ENCODE measurements around the gene CRYBA2.
A peak's percentile ranks its signal among the peaks of the same experiment; 100 is the strongest.

Gene CRYBA2

DNA sequence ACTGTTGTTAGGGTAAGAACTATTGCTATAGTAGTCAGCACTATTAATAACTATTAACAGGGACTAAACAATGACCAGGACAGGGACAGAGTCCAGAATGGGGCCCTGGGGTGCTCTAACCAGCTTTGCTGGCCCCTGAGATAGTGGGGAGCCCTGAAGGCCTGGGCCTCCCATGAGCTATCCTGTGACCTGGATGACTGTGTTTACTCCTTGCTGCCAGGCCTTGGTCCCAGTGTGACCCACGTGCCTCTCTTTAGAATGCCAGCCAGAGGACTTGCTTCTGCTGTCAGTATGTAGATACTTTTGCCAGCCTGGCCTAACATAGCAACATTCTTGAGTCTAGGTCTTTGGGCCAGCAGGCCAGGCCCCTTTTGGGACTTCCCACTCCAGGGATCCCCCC lies 22.3 kb downstream of the CRYBA2 start:
- H3K4me3 ChIP-seq (ENCODE audit: low read length), result no peak overlapping the region
- peaks cover 68% of the 10 kb centered on the region for H3K27me3 ChIP-seq (ENCODE audit: control insufficient read depth, insufficient read depth, low read length)

DNA sequence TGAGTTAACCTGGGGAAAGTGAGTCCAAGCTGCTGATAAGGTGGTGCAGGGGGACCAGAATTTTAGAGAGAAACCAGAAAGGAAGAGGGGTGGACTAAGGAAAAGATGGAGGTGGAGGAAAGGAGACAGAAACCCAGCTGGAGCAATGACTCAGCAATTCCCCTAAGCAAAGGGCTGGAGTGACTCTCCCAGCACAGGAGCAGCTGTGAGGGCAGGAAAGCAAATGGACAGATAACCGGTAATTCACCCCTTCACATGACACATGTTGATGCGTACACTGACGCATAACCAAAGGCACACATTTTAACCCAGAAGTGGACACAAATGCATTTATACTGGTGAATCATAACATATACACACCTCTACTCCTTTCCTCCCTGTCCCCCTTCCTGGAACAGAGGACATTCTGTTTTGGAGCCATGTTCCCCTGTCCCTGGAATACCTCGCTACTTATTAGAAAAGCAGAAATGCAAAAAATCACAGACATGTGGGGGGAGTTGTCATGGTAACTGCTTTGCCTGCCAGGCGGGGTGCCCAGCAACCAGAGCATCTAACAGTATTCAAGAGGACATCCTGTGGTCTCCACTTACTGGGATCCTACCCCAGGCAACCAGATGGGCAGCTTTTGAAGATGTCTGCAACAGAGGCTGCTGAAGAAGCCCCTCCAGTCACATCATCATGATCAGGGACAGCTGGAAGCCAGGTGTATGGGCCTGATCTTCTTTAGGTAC lies 29.0 kb downstream of the CRYBA2 start:
- Histone ChIP-seq H3K27me3 (ENCODE audit: control insufficient read depth, insufficient read depth, low read length) (peaks cover 57% of the 10 kb centered on the region), H3K9ac (ENCODE audit: low read length) (peak overlapping the region; percentile 17), H3K27ac (ENCODE audit: low read length) (no peak overlapping the region), H3K4me3 (ENCODE audit: low read length) (peak overlapping the region; percentile 67), H3K9me3 (ENCODE audit: control insufficient read depth, low read depth, low read length) (no peaks in the 10 kb centered on the region), H3K4me1 (ENCODE audit: control insufficient read depth, low read depth, low read length) (peaks cover 18% of the 10 kb centered on the region), H3K36me3 (ENCODE audit: control insufficient read depth, low read depth, low read length) (no peaks in the 10 kb centered on the region)

More for the DNA sequence above, 22.3 kb downstream of the CRYBA2 start:
- no peaks in the 10 kb centered on the region for H3K9me3 ChIP-seq (ENCODE audit: control insufficient read depth, low read depth, low read length)
- H3K9ac ChIP-seq (ENCODE audit: low read length), result no peak overlapping the region
- no peaks in the 10 kb centered on the region for H3K36me3 ChIP-seq (ENCODE audit: control insufficient read depth, low read depth, low read length)
- no peaks in the 10 kb centered on the region for H3K4me1 ChIP-seq (ENCODE audit: control insufficient read depth, low read depth, low read length)
- H3K27ac ChIP-seq (ENCODE audit: low read length), result no peak overlapping the region

- Histone ChIP-seq H3K9me3 (ENCODE audit: control insufficient read depth, low read depth, low read length) (no peaks in the 10 kb centered on the region), H3K27ac (ENCODE audit: low read length) (no peak overlapping the region), H3K4me3 (ENCODE audit: low read length) (peak overlapping the region; percentile 67), H3K9ac (ENCODE audit: low read length) (peak overlapping the region; percentile 31), H3K4me1 (ENCODE audit: control insufficient read depth, low read depth, low read length) (peaks cover 18% of the 10 kb centered on the region), H3K27me3 (ENCODE audit: control insufficient read depth, insufficient read depth, low read length) (peaks cover 60% of the 10 kb centered on the region), H3K36me3 (ENCODE audit: control insufficient read depth, low read depth, low read length) (no peaks in the 10 kb centered on the region)
These were observed 29.6 kb downstream of the CRYBA2 start for GRCh38 chr2:218963601-218964000.

DNA sequence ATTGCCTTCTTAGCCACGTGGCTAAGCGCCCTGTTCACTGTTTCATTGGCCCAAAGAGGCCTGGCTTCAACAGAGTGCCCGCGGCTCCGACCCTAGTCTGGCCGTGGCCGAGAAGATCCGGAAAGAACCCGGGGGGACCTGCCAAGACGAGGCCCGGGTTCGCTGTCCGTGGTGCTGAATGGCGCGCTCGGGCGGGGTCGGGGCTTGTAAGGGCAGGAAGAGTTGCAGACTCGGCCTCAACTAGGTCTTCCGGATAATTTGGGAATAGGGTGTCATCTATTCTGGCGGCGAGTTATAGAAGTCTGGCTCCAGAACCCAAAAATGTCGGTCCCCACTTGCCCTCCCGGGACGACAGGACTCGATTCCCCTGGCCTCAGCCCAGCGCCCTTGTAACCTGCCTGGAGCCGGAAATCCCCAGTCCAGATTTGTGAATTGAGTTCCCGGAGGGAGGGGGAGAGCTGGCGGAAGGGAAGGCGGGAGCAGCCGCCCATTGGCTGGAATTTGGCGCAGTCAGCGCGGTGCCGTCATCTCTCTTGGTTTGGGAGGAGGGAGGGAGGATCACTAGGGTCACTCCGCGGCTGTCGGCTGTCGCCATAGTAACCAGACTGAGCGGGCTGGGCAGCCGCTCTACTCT lies 30.2 kb downstream of the CRYBA2 start:
- no peak overlapping the region for H3K27ac ChIP-seq (ENCODE audit: low read length)
- H3K9ac ChIP-seq (ENCODE audit: low read length), result no peak overlapping the region
- H3K4me3 ChIP-seq (ENCODE audit: low read length), result peak overlapping the region; percentile 67
- no peaks in the 10 kb centered on the region for H3K36me3 ChIP-seq (ENCODE audit: control insufficient read depth, low read depth, low read length)
- H3K9me3 ChIP-seq (ENCODE audit: control insufficient read depth, low read depth, low read length), result no peaks in the 10 kb centered on the region
- peaks cover 18% of the 10 kb centered on the region for H3K4me1 ChIP-seq (ENCODE audit: control insufficient read depth, low read depth, low read length)
- H3K27me3 ChIP-seq (ENCODE audit: control insufficient read depth, insufficient read depth, low read length), result peaks cover 60% of the 10 kb centered on the region

DNA sequence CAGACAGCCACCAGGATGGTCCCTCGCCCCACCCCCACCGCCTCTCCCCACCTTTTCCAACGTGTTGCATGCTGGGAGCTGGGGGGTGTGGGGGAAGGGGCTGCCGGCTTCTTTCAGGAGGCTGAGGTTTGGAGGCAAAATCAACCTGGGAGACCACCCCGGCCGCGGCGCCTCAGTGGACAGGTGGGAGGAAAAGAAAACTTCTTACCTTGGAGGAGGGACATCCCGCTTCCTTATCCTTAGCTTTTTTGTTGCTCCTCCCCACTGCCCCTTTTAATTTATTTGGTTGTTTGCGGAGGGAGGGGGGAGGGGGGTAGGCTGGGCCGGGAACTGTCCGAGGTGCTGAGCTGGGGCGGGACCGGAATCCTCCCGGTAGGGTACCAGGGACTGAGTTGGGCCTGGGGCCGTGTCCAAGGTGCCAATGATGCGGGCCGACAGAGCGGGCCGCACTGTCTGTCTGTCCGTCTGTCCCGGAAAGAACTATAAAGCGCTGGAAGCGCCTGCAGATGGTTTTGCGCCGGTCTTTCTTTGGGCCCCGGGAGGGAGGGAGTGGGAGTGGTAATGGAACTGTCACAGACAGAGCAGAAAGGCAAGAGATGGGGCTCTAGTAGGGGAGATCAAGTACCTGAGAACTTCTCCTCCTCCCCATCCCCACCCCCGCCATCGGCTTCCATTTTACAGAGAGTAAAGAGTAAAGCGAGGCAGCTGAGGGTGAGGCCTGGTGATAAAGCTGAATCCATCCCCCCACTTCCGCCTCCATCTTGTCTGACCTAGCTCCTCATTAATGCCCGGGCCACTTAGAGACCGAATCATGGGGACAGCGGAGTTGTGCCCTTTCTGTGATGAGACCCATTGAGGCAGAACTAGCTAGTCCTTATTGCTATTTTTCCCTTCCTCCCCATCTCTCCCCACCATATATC lies 31.3 kb downstream of the CRYBA2 start:
- Histone ChIP-seq H3K4me3 (ENCODE audit: low read length) (peak overlapping the region; percentile 0), H3K27me3 (ENCODE audit: control insufficient read depth, insufficient read depth, low read length) (peaks cover 63% of the 10 kb centered on the region), H3K27ac (ENCODE audit: low read length) (no peak overlapping the region), H3K9ac (ENCODE audit: low read length) (no peak overlapping the region), H3K4me1 (ENCODE audit: control insufficient read depth, low read depth, low read length) (peaks cover 18% of the 10 kb centered on the region), H3K9me3 (ENCODE audit: control insufficient read depth, low read depth, low read length) (no peaks in the 10 kb centered on the region), H3K36me3 (ENCODE audit: control insufficient read depth, low read depth, low read length) (no peaks in the 10 kb centered on the region)

DNA sequence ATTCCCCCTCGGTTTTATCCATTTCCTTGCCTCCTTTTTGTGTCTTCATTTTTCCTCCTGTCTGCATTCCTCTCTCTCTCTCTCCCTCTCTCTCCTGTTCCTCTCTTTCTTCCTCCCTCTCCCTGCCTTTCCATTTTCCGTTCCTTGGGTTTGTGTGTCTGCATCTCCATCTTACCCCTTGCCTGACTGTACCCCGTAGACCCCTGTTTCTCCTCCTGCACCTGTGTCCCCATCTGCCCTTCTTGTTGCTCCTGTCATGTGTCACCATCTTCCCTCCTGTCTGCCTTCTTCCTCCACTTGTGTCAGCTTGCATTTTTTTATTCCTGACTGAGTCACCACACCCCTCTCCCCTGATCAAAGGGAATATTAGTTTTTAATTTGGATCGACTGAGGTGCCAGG lies 32.0 kb downstream of the CRYBA2 start:
- Histone ChIP-seq H3K27ac (ENCODE audit: low read length) (no peak overlapping the region), H3K27me3 (ENCODE audit: control insufficient read depth, insufficient read depth, low read length) (peaks cover 69% of the 10 kb centered on the region), H3K4me1 (ENCODE audit: control insufficient read depth, low read depth, low read length) (peaks cover 18% of the 10 kb centered on the region), H3K9ac (ENCODE audit: low read length) (no peak overlapping the region), H3K36me3 (ENCODE audit: control insufficient read depth, low read depth, low read length) (no peaks in the 10 kb centered on the region), H3K9me3 (ENCODE audit: control insufficient read depth, low read depth, low read length) (no peaks in the 10 kb centered on the region), H3K4me3 (ENCODE audit: low read length) (peak overlapping the region; percentile 0)

DNA sequence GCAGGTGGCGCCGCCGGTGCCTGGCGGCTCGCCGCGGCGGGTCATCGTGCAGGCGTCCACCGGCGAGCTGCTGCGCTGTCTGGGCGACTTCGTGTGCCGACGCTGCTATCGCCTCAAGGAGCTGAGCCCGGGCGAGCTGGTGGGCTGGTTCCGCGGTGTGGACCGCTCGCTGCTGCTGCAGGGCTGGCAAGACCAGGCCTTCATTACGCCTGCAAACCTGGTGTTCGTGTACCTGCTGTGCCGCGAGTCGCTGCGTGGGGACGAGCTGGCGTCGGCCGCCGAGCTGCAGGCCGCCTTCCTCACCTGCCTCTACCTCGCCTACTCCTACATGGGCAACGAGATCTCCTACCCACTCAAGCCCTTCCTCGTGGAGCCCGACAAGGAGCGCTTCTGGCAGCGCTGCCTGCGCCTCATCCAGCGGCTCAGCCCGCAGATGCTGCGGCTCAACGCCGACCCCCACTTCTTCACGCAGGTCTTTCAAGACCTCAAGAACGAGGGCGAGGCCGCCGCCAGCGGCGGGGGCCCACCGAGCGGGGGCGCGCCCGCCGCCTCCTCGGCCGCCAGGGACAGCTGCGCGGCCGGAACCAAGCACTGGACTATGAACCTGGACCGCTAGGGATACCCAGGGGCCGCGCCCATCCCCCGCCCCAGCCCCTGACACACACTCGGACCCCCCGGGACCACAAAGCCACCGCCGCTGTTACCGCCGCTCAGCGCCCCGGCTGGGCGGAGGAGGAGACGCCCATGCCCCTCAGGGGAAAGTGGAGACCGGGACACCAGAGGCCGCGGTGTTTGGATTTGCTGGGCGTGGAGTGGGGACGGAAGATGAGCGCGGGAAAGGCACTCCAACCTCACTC lies 32.7 kb downstream of the CRYBA2 start:
- Histone ChIP-seq H3K27ac (ENCODE audit: low read length) (no peak overlapping the region), H3K4me3 (ENCODE audit: low read length) (peak overlapping the region; percentile 0), H3K4me1 (ENCODE audit: control insufficient read depth, low read depth, low read length) (peaks cover 18% of the 10 kb centered on the region), H3K27me3 (ENCODE audit: control insufficient read depth, insufficient read depth, low read length) (peaks cover 71% of the 10 kb centered on the region), H3K36me3 (ENCODE audit: control insufficient read depth, low read depth, low read length) (no peaks in the 10 kb centered on the region), H3K9me3 (ENCODE audit: control insufficient read depth, low read depth, low read length) (no peaks in the 10 kb centered on the region), H3K9ac (ENCODE audit: low read length) (no peak overlapping the region)

DNA sequence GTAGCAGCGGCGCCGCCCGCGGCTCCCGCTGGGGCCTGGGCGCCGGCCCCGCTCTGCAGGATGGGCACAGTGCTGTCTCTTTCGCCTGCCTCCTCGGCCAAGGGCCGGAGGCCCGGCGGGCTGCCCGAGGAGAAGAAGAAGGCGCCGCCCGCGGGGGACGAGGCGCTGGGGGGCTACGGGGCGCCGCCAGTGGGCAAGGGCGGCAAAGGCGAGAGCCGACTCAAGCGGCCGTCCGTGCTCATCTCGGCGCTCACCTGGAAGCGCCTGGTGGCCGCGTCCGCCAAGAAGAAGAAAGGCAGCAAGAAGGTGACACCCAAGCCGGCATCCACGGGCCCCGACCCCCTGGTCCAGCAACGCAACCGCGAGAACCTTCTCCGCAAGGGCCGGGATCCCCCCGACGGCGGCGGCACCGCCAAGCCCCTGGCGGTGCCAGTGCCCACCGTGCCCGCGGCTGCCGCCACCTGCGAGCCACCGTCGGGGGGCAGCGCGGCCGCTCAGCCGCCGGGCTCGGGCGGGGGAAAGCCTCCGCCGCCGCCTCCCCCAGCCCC lies 33.4 kb downstream of the CRYBA2 start:
- Histone ChIP-seq H3K9me3 (ENCODE audit: control insufficient read depth, low read depth, low read length) (no peaks in the 10 kb centered on the region), H3K27me3 (ENCODE audit: control insufficient read depth, insufficient read depth, low read length) (peaks cover 76% of the 10 kb centered on the region), H3K4me3 (ENCODE audit: low read length) (peak overlapping the region; percentile 61), H3K27ac (ENCODE audit: low read length) (no peak overlapping the region), H3K9ac (ENCODE audit: low read length) (no peak overlapping the region), H3K36me3 (ENCODE audit: control insufficient read depth, low read depth, low read length) (no peaks in the 10 kb centered on the region), H3K4me1 (ENCODE audit: control insufficient read depth, low read depth, low read length) (peaks cover 18% of the 10 kb centered on the region)

GRCh38 chr2:218959141-218959731 lies 34.0 kb downstream of the CRYBA2 start, which contains the start of gene CDK5R2:
Gene CDK5R2, plus strand, starts transcription at chr2:218959666. Its CDS starts 155 bp downstream, at chr2:218959821.
- H3K27ac ChIP-seq (ENCODE audit: low read length), result no peak within 1 kb of the TSS
- H3K9me3 ChIP-seq (ENCODE audit: control insufficient read depth, low read depth, low read length), result no peaks in the 10 kb centered on the region
- no peak within 1 kb of the TSS for H3K9ac ChIP-seq (ENCODE audit: low read length)
- peak within 1 kb of the TSS; percentile 61 for H3K4me3 ChIP-seq (ENCODE audit: low read length)
- no peaks in the 10 kb centered on the region for H3K36me3 ChIP-seq (ENCODE audit: control insufficient read depth, low read depth, low read length)
- peaks cover 14% of the 10 kb centered on the region for H3K4me1 ChIP-seq (ENCODE audit: control insufficient read depth, low read depth, low read length)
- peaks cover 76% of the 10 kb centered on the region for H3K27me3 ChIP-seq (ENCODE audit: control insufficient read depth, insufficient read depth, low read length)

- Histone ChIP-seq H3K4me1 (ENCODE audit: control insufficient read depth, low read depth, low read length) (peaks cover 5% of the 10 kb centered on the region), H3K27me3 (ENCODE audit: control insufficient read depth, insufficient read depth, low read length) (peaks cover 72% of the 10 kb centered on the region), H3K9ac (ENCODE audit: low read length) (no peak overlapping the region), H3K9me3 (ENCODE audit: control insufficient read depth, low read depth, low read length) (no peaks in the 10 kb centered on the region), H3K4me3 (ENCODE audit: low read length) (no peak overlapping the region), H3K27ac (ENCODE audit: low read length) (no peak overlapping the region), H3K36me3 (ENCODE audit: control insufficient read depth, low read depth, low read length) (no peaks in the 10 kb centered on the region)
These were observed 34.9 kb downstream of the CRYBA2 start for GRCh38 chr2:218958276-218958675.

All from iPS-18a (cell line).